GM21723 (cell line): Measurements from ENCODE around the gene CNTROB.

Experiments
- ATAC-seq: cut with Tn5 transposase; IDR thresholded peaks from one replicate; pipeline ENCODE4 v1.9.1; 2021; ENCODE audit warnings: mild to moderate bottlenecking, moderate library complexity; ENCODE audit not compliant: unreplicated experiment

Gene CNTROB

GRCh38 chr17:7931709-7932482, at the start of gene CNTROB, which contains the start of gene TRAPPC1:
Gene CNTROB, plus strand, starts transcription at chr17:7932206. Its CDS starts 874 bp downstream, at chr17:7933080.
Gene TRAPPC1, minus strand, starts transcription at chr17:7931946. Its CDS starts 117 bp downstream, at chr17:7931829.
- peak; percentile 85 for ATAC-seq

- ATAC-seq: no peak
Measured at GRCh38 chr17:7882629-7883028, 49.4 kb upstream of the CNTROB start.

GRCh38 chr17:7883781-7884386, 48.1 kb upstream of the CNTROB start:
- no peak for ATAC-seq

GRCh38 chr17:7884581-7885366, 47.2 kb upstream of the CNTROB start:
- ATAC-seq: no peak

GRCh38 chr17:7885367-7886226, 46.4 kb upstream of the CNTROB start:
- ATAC-seq: no peak

- ATAC-seq: no peak
Measured at GRCh38 chr17:7886227-7887037, 45.6 kb upstream of the CNTROB start.

GRCh38 chr17:7887038-7887481, 44.9 kb upstream of the CNTROB start:
- no peak for ATAC-seq

- ATAC-seq: peak; percentile 53
Measured at GRCh38 chr17:7887482-7888183, 44.4 kb upstream of the CNTROB start.

GRCh38 chr17:7888184-7888920, 43.7 kb upstream of the CNTROB start, which contains the start of gene CHD3:
Gene CHD3, plus strand, starts transcription at chr17:7888789. Its CDS starts 212 bp downstream, at chr17:7889001.
- no peak for ATAC-seq

GRCh38 chr17:7889166-7889955, 42.6 kb upstream of the CNTROB start:
- ATAC-seq: no peak

GRCh38 chr17:7893187-7893880, 38.7 kb upstream of the CNTROB start:
- ATAC-seq: no peak

- no peak for ATAC-seq
Measured at GRCh38 chr17:7894226-7894625, 37.8 kb upstream of the CNTROB start.

- ATAC-seq: no peak
Measured at GRCh38 chr17:7894866-7895265, 37.1 kb upstream of the CNTROB start.

GRCh38 chr17:7897090-7897489, 34.9 kb upstream of the CNTROB start:
- ATAC-seq: no peak

- no peak for ATAC-seq
Measured at GRCh38 chr17:7897773-7898172, 34.2 kb upstream of the CNTROB start.

GRCh38 chr17:7903154-7904103, 28.6 kb upstream of the CNTROB start:
- no peak for ATAC-seq
